GM12873 (cell line): ENCODE results near the gene LNPEP.

Experiments used
- TF ChIP-seq, protein P1 (sequence below): IDR thresholded peaks from 2 replicates; pipeline ENCODE4 v1.5.1; 2012; ENCODE audit warnings: low read depth, mild to moderate bottlenecking, moderate library complexity, low read length, control low read depth; ENCODE audit not compliant: insufficient read depth; ENCODE audit errors: missing control alignments

The LNPEP gene

GRCh38 chr5:97073420-97073819 lies 137.5 kb downstream of the LNPEP start:
- TF ChIP-seq, protein P1, sequence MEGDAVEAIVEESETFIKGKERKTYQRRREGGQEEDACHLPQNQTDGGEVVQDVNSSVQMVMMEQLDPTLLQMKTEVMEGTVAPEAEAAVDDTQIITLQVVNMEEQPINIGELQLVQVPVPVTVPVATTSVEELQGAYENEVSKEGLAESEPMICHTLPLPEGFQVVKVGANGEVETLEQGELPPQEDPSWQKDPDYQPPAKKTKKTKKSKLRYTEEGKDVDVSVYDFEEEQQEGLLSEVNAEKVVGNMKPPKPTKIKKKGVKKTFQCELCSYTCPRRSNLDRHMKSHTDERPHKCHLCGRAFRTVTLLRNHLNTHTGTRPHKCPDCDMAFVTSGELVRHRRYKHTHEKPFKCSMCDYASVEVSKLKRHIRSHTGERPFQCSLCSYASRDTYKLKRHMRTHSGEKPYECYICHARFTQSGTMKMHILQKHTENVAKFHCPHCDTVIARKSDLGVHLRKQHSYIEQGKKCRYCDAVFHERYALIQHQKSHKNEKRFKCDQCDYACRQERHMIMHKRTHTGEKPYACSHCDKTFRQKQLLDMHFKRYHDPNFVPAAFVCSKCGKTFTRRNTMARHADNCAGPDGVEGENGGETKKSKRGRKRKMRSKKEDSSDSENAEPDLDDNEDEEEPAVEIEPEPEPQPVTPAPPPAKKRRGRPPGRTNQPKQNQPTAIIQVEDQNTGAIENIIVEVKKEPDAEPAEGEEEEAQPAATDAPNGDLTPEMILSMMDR: no peak

- TF ChIP-seq, protein P1: no peak
These were observed 139.1 kb downstream of the LNPEP start for GRCh38 chr5:97074859-97075489.

GRCh38 chr5:97075649-97076048 lies 139.8 kb downstream of the LNPEP start:
- TF ChIP-seq, protein P1: no peak

- TF ChIP-seq, protein P1: no peak
These were observed 140.2 kb downstream of the LNPEP start for GRCh38 chr5:97076098-97076497.

GRCh38 chr5:97077246-97077645 lies 141.4 kb downstream of the LNPEP start:
- TF ChIP-seq, protein P1: no peak

DNA sequence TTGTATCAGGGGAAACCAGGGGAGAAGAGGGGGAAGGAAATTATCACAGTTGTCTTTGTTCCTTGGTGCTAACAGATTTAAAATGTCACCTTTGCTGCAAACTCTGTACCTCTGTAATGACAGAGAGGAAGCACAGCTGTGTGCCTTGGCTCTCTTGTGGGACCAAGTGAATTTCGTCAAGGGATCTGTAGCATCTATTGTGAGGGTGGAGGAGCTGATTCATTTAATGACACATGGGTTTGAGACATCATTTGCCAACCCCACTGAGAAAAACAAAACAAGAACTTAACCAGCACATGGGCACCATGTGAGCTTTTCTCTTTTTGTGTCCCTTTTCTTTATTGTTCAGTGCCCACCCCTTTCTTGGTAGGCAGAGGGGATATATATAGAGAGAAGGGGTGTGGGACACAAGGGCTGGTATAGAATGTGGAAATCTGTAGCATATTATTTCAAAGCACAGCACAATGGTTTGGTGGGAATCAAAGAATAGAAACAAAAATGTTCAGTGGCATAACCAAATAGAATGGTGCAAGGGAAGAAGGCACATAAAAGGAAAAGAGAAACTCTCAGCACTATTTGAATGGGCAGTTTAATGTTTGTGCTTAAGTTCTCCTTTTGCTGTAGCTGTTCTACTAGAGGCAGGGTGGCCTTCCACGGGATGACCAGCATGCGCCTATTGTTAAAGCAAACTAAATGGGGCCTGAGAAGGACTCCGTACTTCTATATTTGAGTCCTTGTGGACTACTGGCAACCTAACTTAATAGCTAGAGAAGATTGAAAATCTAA lies 143.3 kb downstream of the LNPEP start:
- TF ChIP-seq, protein P1: no peak

- TF ChIP-seq, protein P1: no peak
These were observed 149.7 kb downstream of the LNPEP start for GRCh38 chr5:97085459-97086181.
